K562 (cell line): ENCODE data around the gene ZNF584. TPM values are rescaled to one million over a fixed set of nuclear protein-coding genes. Genes with fewer than 3 reads are reported as not detected.

Experiments used
- E2F6 ChIP-seq, 2 experiments: IDR thresholded peaks; 2 replicates each; pipeline ENCODE4 v1.6.1; 2011; ENCODE audit warnings: borderline replicate concordance in 1 of 2, control low read depth in 1 of 2, low read depth in 1 of 2, low read length in 1 of 2, mild to moderate bottlenecking in 1 of 2, mixed read lengths in 1 of 2, moderate library complexity in 1 of 2; ENCODE audit not compliant: insufficient read depth in 1 of 2, insufficient read length in 1 of 2, poor library complexity in 1 of 2, severe bottlenecking in 1 of 2; ENCODE audit errors: extremely low read depth in 1 of 2
- HNRNPL ChIP-seq: fragments of 200-400 bp; formaldehyde crosslinking; IDR thresholded peaks from 2 replicates; pipeline ENCODE4 v1.6.1; 2017; ENCODE audit warnings: low read depth, mild to moderate bottlenecking, low read length
- PCBP2 ChIP-seq: fragments of 200-400 bp; formaldehyde crosslinking; IDR thresholded peaks from 2 replicates; pipeline ENCODE4 v1.6.1; 2018; ENCODE audit warnings: low read length, low read depth, mild to moderate bottlenecking, moderate library complexity; ENCODE audit not compliant: poor library complexity, severe bottlenecking
- PHB ChIP-seq: fragments of 250-450 bp; sonication (Bioruptor Pico); IDR thresholded peaks from 2 replicates; pipeline ENCODE4 v1.5.0; 2021
- POLR2G ChIP-seq: fragments of 200-400 bp; formaldehyde crosslinking; IDR thresholded peaks from 2 replicates; pipeline ENCODE4 v1.6.1; 2017; ENCODE audit warnings: low read depth, mild to moderate bottlenecking, antibody characterized with exemption, low read length, moderate library complexity
- POU5F1 ChIP-seq: fragments of 150-350 bp; IDR thresholded peaks from 2 replicates; pipeline ENCODE4 v1.6.1; 2014; ENCODE audit warnings: borderline replicate concordance, low read length, low read depth, mild to moderate bottlenecking; ENCODE audit not compliant: partially characterized antibody
- RBFOX2 ChIP-seq: fragments of 200-400 bp; formaldehyde crosslinking; IDR thresholded peaks from 2 replicates; pipeline ENCODE4 v1.6.1; 2017; ENCODE audit warnings: low read depth, mild to moderate bottlenecking, low read length, moderate library complexity
- RERE ChIP-seq: sonication (generic); formaldehyde crosslinking; IDR thresholded peaks from 2 replicates; pipeline ENCODE4 v1.8.0; 2023; ENCODE audit warnings: missing genetic modification reagents, mild to moderate bottlenecking, borderline replicate concordance
- RFX1 ChIP-seq: fragments of 450-650 bp; IDR thresholded peaks from 2 replicates; pipeline ENCODE4 v1.6.1; 2016; ENCODE audit warnings: mild to moderate bottlenecking, moderate library complexity
- SFPQ ChIP-seq: fragments of 200-400 bp; formaldehyde crosslinking; IDR thresholded peaks from 2 replicates; pipeline ENCODE4 v1.6.1; 2017; ENCODE audit warnings: mild to moderate bottlenecking, low read depth, low read length, moderate library complexity
- STAG1 ChIP-seq: sonication (generic); formaldehyde crosslinking; IDR thresholded peaks from 2 replicates; pipeline ENCODE4 v1.5.0; 2020; ENCODE audit warnings: missing genetic modification reagents, borderline replicate concordance
- U2AF1 ChIP-seq: fragments of 200-400 bp; formaldehyde crosslinking; optimal IDR thresholded peaks from 2 replicates; pipeline ENCODE3; 2017; ENCODE audit warnings: mild to moderate bottlenecking, low read depth, low read length, moderate library complexity
- ZNF146 ChIP-seq: IDR thresholded peaks from one replicate; pipeline ENCODE4 v1.6.1; 2018; ENCODE audit warnings: missing compliant biosample characterization; ENCODE audit not compliant: unreplicated experiment
- polyA plus RNA-seq, 8 experiments: library from polyadenylated mRNA; depleted of rRNA in 4 of 8; stranded (reverse) in 5 of 8; unstranded in 3 of 8; fragments of >200 nt; fragmentation: Nextera tagmentation in 2 of 8; fragmentation: Illumina TruSeq in 1 of 8; extraction: Ambion mirVana in 2 of 8; extraction: Trizol in 1 of 8; gene quantifications; 2 replicates each; pipeline versions ENCODE4 v1.2.1 to v1.2.3, GENCODE V29; 2011 to 2014; ENCODE audit warnings: inconsistent platforms in 1 of 8, missing spikeins in 1 of 8
- total RNA-seq, 7 experiments: library from RNA; depleted of rRNA in 6 of 7; stranded (reverse); fragments of >200 nt in 6 of 7; fragmentation: Illumina TruSeq in 2 of 7; extraction: Trizol in 2 of 7; gene quantifications; 2 replicates each; pipeline versions ENCODE4 v1.2.1 to v1.2.3, GENCODE V29; 2011 to 2021; ENCODE audit warnings: low replicate concordance in 1 of 7

The ZNF584 gene
- total and polyA plus RNA-seq, 9 of the 15 experiments (the other 6 are each of a cell fraction or from before 2014, with no cell fraction given), result 5.8 to 43.4 (median 24.6) TPM

GRCh38 chr19:58396691-58397532 lies 11.5 kb upstream of the ZNF584 start (continued):
- no peak for TF ChIP-seq RERE
- no peak for TF ChIP-seq E2F6 (IDR thresholded peaks at IDR 0.05; ENCODE audit: borderline replicate concordance in 1 of 2, extremely low read depth in 1 of 2, insufficient read depth in 1 of 2, insufficient read length in 1 of 2, low read depth in 1 of 2, low read length in 1 of 2, poor library complexity in 1 of 2, severe bottlenecking in 1 of 2)
- no peak for TF ChIP-seq RFX1
- TF ChIP-seq SFPQ, result peak; percentile 49; the same call in 1 of the 2 replicates
- peak; percentile 35; the same call in 1 of the 2 replicates for TF ChIP-seq RBFOX2
- peak; percentile 19 for TF ChIP-seq U2AF1
- no peak for TF ChIP-seq PHB
- no peak for TF ChIP-seq STAG1 (CRISPR knock-in tag)
- TF ChIP-seq PCBP2, result no peak
- no peak for TF ChIP-seq ZNF146 (CRISPR knock-in tag)
- TF ChIP-seq HNRNPL, result 0 out of 2 replicates have a peak, but pooled peaks have one; percentile 50
- peak; percentile 75 for TF ChIP-seq POLR2G
- no peak for TF ChIP-seq POU5F1
